CD8-positive, alpha-beta memory T cell (primary cell): ENCODE data around the gene CLTB. TPM values are rescaled to one million over a fixed set of nuclear protein-coding genes. Genes with fewer than 3 reads are reported as not detected.
"Not testable (repeated sequence)": the region's sequence is repeated elsewhere in the genome, so short reads cannot be mapped to it uniquely, and the experiment has no call there.

Experiments used
- CTCF ChIA-PET: fragments of 350-600 bp; sonication (Branson Sonifier 250); formaldehyde crosslinking; loops from one replicate; lab custom pipeline; 2021; ENCODE audit warnings: antibody characterized with exemption; lab: Charles Lee
- POLR2A ChIA-PET: fragments of 350-600 bp; sonication (Branson Sonifier 250); formaldehyde crosslinking; loops from one replicate; lab custom pipeline; 2021; ENCODE audit warnings: antibody characterized with exemption; lab: Charles Lee
- DNase-seq, 5 donors: peaks; one replicate each; pipeline versions ENCODE4 v3.0.0 to v3.0.0-alpha.2; 2020 to 2022; ENCODE audit warnings: mixed read lengths in 1 of 5
- H3K27ac ChIP-seq: one replicate; pipeline ENCODE4 v1.7.0; 2013; ENCODE audit warnings: low read depth, mild to moderate bottlenecking, low read length, moderate library complexity
- H3K27me3 ChIP-seq: 2 replicates; pipeline ENCODE4 v1.7.0; 2013; ENCODE audit warnings: low read length, mild to moderate bottlenecking; ENCODE audit not compliant: insufficient read depth, poor library complexity, severe bottlenecking
- H3K36me3 ChIP-seq: 2 replicates; pipeline ENCODE4 v1.7.0; 2013; ENCODE audit warnings: mild to moderate bottlenecking, low read length, moderate library complexity; ENCODE audit not compliant: insufficient read depth
- H3K4me1 ChIP-seq: 2 replicates; pipeline ENCODE4 v1.7.0; 2013; ENCODE audit warnings: mild to moderate bottlenecking, low read length, moderate library complexity; ENCODE audit not compliant: insufficient read depth
- H3K4me3 ChIP-seq: 2 replicates; pipeline ENCODE4 v1.7.0; 2013; ENCODE audit warnings: mild to moderate bottlenecking, low read length
- H3K9me3 ChIP-seq: 2 replicates; pipeline ENCODE4 v1.7.0; 2013; ENCODE audit warnings: mild to moderate bottlenecking, low read length
- H3K27ac Mint-ChIP-seq, 8 donors: one replicate each; pipeline ENCODE4 v1.8.0; 2020 to 2021; ENCODE audit warnings: mixed read lengths in 8 of 8, mild to moderate bottlenecking in 6 of 8, inconsistent platforms in 3 of 8, moderate library complexity in 3 of 8
- H3K27me3 Mint-ChIP-seq, 2 donors: one replicate each; pipeline ENCODE4 v1.8.0; 2020 to 2021; ENCODE audit warnings: mixed read lengths in 2 of 2, mild to moderate bottlenecking in 1 of 2, moderate library complexity in 1 of 2
- H3K36me3 Mint-ChIP-seq, 3 donors: one replicate each; pipeline ENCODE4 v1.8.0; 2020 to 2021; ENCODE audit warnings: mixed read lengths in 3 of 3, inconsistent platforms in 1 of 3, mild to moderate bottlenecking in 1 of 3
- H3K4me1 Mint-ChIP-seq, 3 donors: one replicate each; pipeline ENCODE4 v1.8.0; 2020 to 2021; ENCODE audit warnings: mixed read lengths in 3 of 3, inconsistent platforms in 1 of 3, mild to moderate bottlenecking in 1 of 3
- H3K4me3 Mint-ChIP-seq, 7 donors: one replicate each; pipeline ENCODE4 v1.8.0; 2020 to 2021; ENCODE audit warnings: mixed read lengths in 7 of 7, mild to moderate bottlenecking in 6 of 7, moderate library complexity in 4 of 7, inconsistent platforms in 2 of 7
- H3K9me3 Mint-ChIP-seq, 5 donors: one replicate each; pipeline ENCODE4 v1.8.0; 2020 to 2022; ENCODE audit warnings: mixed read lengths in 5 of 5, mild to moderate bottlenecking in 3 of 5, moderate library complexity in 2 of 5, inconsistent platforms in 1 of 5
- polyA plus RNA-seq: library from polyadenylated mRNA; unstranded; fragments of 300-500 nt; fragmentation: Illumina TruSeq; gene quantifications from one replicate; pipeline ENCODE4 v1.2.3, GENCODE V29; 2021
- total RNA-seq, 2 experiments: library from RNA; stranded (reverse); gene quantifications; one replicate each; pipeline ENCODE4 v1.2.3, GENCODE V29; 2021

The CLTB gene
- total and polyA plus RNA-seq, 3 experiments from 2014 or later, result 62.0 to 96.3 (median 66.4) TPM

GRCh38 chr5:176408590-176408989 is 7.7 kb downstream of the CLTB start:
- Mint-ChIP-seq H3K4me1 (peaks cover 18 to 24% (median 22%) of the 10 kb centered on the region in 3 donors), H3K36me3 (peaks cover 0 to 57% (median 9%) of the 10 kb centered on the region in 3 donors), H3K9me3 (no peaks in the 10 kb centered on the region), H3K27me3 (no peaks in the 10 kb centered on the region), H3K27ac (peak overlapping the region in 1 of 8 donors; percentile 42), H3K4me3 (no peak overlapping the region)
- H3K4me1 ChIP-seq, result no peaks in the 10 kb centered on the region
- no peak overlapping the region for H3K4me3 ChIP-seq
- H3K27me3 ChIP-seq, result no peaks in the 10 kb centered on the region
- H3K27ac ChIP-seq, result no peak overlapping the region
- H3K9me3 ChIP-seq, result no peaks in the 10 kb centered on the region
- POLR2A ChIA-PET, result no interaction called here
- CTCF ChIA-PET, result interaction anchor here (1.3 kb wide), 1 partner anchor 165 kb away, joined by 3 read pairs; no protein-coding TSS in a partner anchor
- peaks cover 3% of the 10 kb centered on the region for H3K36me3 ChIP-seq
- no peak for DNase-seq

- H3K4me3 ChIP-seq, H3K27me3 Mint-ChIP-seq, H3K27me3 ChIP-seq, H3K9me3 ChIP-seq, H3K4me3 Mint-ChIP-seq, POLR2A ChIA-PET, H3K4me1 ChIP-seq, H3K27ac ChIP-seq, DNase-seq, H3K9me3 Mint-ChIP-seq, H3K36me3 ChIP-seq: not testable (repeated sequence)
- Mint-ChIP-seq H3K27ac (peak overlapping the region in 2 of 8 donors; percentile 42 to 78), H3K4me1 (peaks cover 14 to 20% (median 20%) of the 10 kb centered on the region in 3 donors), H3K36me3 (peaks cover 0 to 57% (median 9%) of the 10 kb centered on the region in 3 donors)
- CTCF ChIA-PET, result interaction anchor here (1.2 kb wide), 1 partner anchor 129 kb away, joined by 3 read pairs; the partner anchor contains the start of gene RNF44
These were observed 8.1 kb downstream of the CLTB start for GRCh38 chr5:176408252-176408573.

GRCh38 chr5:176407456-176408251 is 8.7 kb downstream of the CLTB start:
- no peaks in the 10 kb centered on the region for H3K9me3 Mint-ChIP-seq
- Histone ChIP-seq H3K27me3 (no peaks in the 10 kb centered on the region), H3K4me3 (no peak overlapping the region), H3K4me1 (no peaks in the 10 kb centered on the region), H3K36me3 (peaks cover 3% of the 10 kb centered on the region), H3K27ac (no peak overlapping the region), H3K9me3 (no peaks in the 10 kb centered on the region)
- POLR2A ChIA-PET, result no interaction called here
- H3K4me1 Mint-ChIP-seq, result peaks cover 12 to 15% (median 15%) of the 10 kb centered on the region in 3 donors
- H3K36me3 Mint-ChIP-seq, result peaks cover 0 to 58% (median 9%) of the 10 kb centered on the region in 3 donors
- CTCF ChIA-PET, result interaction anchor here (0.9 to 1.6 kb wide), 4 partner anchors 8 to 130 kb away, joined by 3 read pairs; partner anchors contain the start of genes FAF2 and RNF44
- no peaks in the 10 kb centered on the region for H3K27me3 Mint-ChIP-seq
- no peak for DNase-seq
- peak overlapping the region in 4 of 8 donors; percentile 42 to 78 (median 62) for H3K27ac Mint-ChIP-seq
- H3K4me3 Mint-ChIP-seq, result no peak overlapping the region

DNA sequence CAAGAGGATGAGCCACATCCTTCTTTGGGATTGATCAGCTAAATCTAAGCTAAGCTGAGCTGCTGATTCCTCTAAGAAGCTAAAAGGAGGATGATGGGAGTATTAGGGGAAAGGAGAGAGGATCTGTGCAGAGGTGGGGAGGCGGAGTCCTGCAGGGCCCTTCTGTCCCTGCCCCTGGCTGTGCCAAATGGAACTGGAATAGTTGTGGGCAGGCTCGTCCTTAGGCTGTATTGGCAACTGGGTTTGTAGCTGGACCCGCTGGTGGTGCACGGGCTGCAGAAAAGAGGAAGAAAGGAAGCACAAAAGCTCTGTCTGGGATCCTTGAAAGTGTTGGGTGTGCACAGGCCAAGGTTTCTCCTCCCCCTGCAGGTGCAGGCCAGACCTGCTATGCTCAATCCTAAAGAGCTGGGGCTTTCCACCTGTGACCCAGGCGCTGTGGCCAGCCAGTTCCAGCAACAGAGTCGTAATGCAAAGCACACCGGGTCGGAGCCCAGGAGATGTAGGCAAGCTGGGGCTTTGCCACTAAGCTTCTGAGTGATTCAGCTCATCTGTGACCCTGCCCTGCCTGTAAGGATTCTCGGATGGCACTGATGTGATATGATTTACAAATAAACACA is 9.8 kb downstream of the CLTB start:
- Mint-ChIP-seq H3K4me1 (peaks cover 8 to 16% (median 9%) of the 10 kb centered on the region in 3 donors), H3K36me3 (peaks cover 0 to 62% (median 9%) of the 10 kb centered on the region in 3 donors), H3K27me3 (no peaks in the 10 kb centered on the region), H3K9me3 (no peaks in the 10 kb centered on the region), H3K27ac (peak overlapping the region in 4 of 8 donors; percentile 12 to 71 (median 20)), H3K4me3 (no peak overlapping the region)
- ChIA-PET CTCF (interaction anchor here (0.9 to 1.6 kb wide), 3 partner anchors 9 to 41 kb away, joined by 3 read pairs; partner anchors contain the start of gene FAF2), POLR2A (no interaction called here)
- Histone ChIP-seq H3K4me3 (no peak overlapping the region), H3K27ac (no peak overlapping the region), H3K4me1 (no peaks in the 10 kb centered on the region), H3K27me3 (no peaks in the 10 kb centered on the region), H3K9me3 (no peaks in the 10 kb centered on the region), H3K36me3 (peaks cover 3% of the 10 kb centered on the region)
- DNase-seq, result no peak

DNA sequence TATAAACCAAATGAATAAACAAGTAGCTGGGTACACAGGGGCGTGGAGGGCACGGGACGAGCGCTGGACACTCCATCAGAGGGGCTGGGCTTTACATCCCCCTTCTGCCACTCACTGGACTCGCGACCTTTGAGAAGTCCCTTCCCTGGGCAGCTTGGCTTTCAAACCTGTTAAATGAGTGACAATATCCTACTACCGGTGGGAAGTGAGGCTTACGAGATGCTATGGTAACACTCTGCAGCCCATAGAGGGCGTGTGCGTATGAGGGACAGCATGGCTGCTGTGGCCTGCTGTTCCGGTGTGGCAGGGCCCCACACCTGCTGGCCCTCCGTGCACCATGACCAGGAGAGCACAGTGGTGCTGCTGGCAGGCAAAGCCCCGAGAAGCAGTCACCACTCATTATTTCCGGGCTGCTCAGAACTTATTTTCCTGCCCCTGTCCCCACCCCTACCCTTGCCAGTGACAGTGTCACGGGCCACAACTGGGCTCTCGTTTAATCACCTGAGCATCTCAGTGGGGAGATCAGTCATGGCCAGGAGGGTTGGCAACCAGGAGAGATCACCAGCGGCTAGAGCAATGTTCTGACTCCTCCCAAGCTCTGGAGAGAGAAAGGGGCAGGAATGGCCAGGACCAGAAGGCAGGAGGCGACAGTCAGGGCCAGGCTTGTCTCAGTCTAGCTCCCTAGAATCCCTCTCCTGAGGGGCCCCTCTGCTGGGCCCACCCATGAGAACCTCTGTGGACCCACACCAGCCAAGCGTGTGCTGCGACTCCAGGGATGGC is 10.5 kb downstream of the CLTB start:
- peaks cover 0 to 61% (median 6%) of the 10 kb centered on the region in 3 donors for H3K36me3 Mint-ChIP-seq
- H3K4me1 Mint-ChIP-seq, result peaks cover under 1 to 10% (median 7%) of the 10 kb centered on the region in 3 donors
- POLR2A ChIA-PET, result no interaction called here
- no peak for DNase-seq
- no peak overlapping the region for H3K4me3 Mint-ChIP-seq
- Histone ChIP-seq H3K27ac (no peak overlapping the region), H3K4me3 (no peak overlapping the region), H3K36me3 (peaks cover 3% of the 10 kb centered on the region), H3K27me3 (no peaks in the 10 kb centered on the region), H3K4me1 (no peaks in the 10 kb centered on the region), H3K9me3 (no peaks in the 10 kb centered on the region)
- CTCF ChIA-PET, result interaction anchor here (0.9 to 1.6 kb wide), 3 partner anchors 8 to 42 kb away, joined by 3 read pairs; partner anchors contain the start of gene FAF2
- H3K27me3 Mint-ChIP-seq, result no peaks in the 10 kb centered on the region
- no peaks in the 10 kb centered on the region for H3K9me3 Mint-ChIP-seq
- H3K27ac Mint-ChIP-seq, result peak overlapping the region in 2 of 8 donors; percentile 19 to 71

- no peaks in the 10 kb centered on the region for H3K27me3 Mint-ChIP-seq
- H3K27ac Mint-ChIP-seq, result peak overlapping the region in 2 of 8 donors; percentile 36 to 61
- Histone ChIP-seq H3K27me3 (no peaks in the 10 kb centered on the region), H3K9me3 (no peaks in the 10 kb centered on the region), H3K4me3 (no peak overlapping the region), H3K27ac (no peak overlapping the region), H3K4me1 (no peaks in the 10 kb centered on the region), H3K36me3 (no peaks in the 10 kb centered on the region)
- no peak overlapping the region for H3K4me3 Mint-ChIP-seq
- H3K4me1 Mint-ChIP-seq, result peaks cover 0 to 4% (median 2%) of the 10 kb centered on the region in 3 donors
- ChIA-PET POLR2A (no interaction called here), CTCF (no interaction called here)
- no peaks in the 10 kb centered on the region for H3K9me3 Mint-ChIP-seq
- H3K36me3 Mint-ChIP-seq, result peaks cover 0 to 56% (median 7%) of the 10 kb centered on the region in 3 donors
- DNase-seq, result no peak
These were observed 14.8 kb downstream of the CLTB start for GRCh38 chr5:176401281-176402205.
